ENCODE measurements around the gene ELF3.
"Not testable (repeated sequence)": the region's sequence is repeated elsewhere in the genome, so short reads cannot be mapped to it uniquely, and the experiment has no call there.

GRCh38 chr1:201962382-201962781, 48.0 kb upstream of the ELF3 start:
- TF ChIP-seq, protein P1, sequence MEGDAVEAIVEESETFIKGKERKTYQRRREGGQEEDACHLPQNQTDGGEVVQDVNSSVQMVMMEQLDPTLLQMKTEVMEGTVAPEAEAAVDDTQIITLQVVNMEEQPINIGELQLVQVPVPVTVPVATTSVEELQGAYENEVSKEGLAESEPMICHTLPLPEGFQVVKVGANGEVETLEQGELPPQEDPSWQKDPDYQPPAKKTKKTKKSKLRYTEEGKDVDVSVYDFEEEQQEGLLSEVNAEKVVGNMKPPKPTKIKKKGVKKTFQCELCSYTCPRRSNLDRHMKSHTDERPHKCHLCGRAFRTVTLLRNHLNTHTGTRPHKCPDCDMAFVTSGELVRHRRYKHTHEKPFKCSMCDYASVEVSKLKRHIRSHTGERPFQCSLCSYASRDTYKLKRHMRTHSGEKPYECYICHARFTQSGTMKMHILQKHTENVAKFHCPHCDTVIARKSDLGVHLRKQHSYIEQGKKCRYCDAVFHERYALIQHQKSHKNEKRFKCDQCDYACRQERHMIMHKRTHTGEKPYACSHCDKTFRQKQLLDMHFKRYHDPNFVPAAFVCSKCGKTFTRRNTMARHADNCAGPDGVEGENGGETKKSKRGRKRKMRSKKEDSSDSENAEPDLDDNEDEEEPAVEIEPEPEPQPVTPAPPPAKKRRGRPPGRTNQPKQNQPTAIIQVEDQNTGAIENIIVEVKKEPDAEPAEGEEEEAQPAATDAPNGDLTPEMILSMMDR (IDR thresholded peaks at IDR 0.05; ENCODE audit: insufficient read depth, low read length, poor library complexity, severe bottlenecking) = not testable (repeated sequence)
- not testable (repeated sequence) for TF ChIP-seq EZH2phosphoT487 (conservative IDR thresholded peaks at IDR 0.05; ENCODE audit: low read length)
